Dermis microvascular lymphatic vessel endothelial cell (primary cell): ENCODE data around the gene FAM181A. TPM values are rescaled to one million over a fixed set of nuclear protein-coding genes. Genes with fewer than 3 reads are reported as not detected.

Source experiments
- DNase-seq, 2 donors: peaks; one replicate each; pipeline versions ENCODE4 v3.0.0 to v3.0.0-alpha.2; 2010; ENCODE audit warnings: low read depth in 2 of 2
- total RNA-seq: library from RNA; depleted of rRNA; stranded (reverse); fragments of >200 nt; gene quantifications from 2 replicates; pipeline ENCODE4 v1.2.1, GENCODE V29; 2014

The FAM181A gene
- total RNA-seq, 1 donor from 2014 or later: not detected

- no peak for DNase-seq
Measured at GRCh38 chr14:93978735-93979134, 51.6 kb downstream of the FAM181A start.

Other genes with a start within 250 kb of the FAM181A start
- not detected in 2 replicates for gene PRIMA1, start 138.9 kb upstream of the FAM181A start, total RNA-seq
- gene ASB2, start 49.2 kb downstream of the FAM181A start, total RNA-seq: not detected in 2 replicates
- not detected in 2 replicates for gene CCDC197, start 70.0 kb downstream of the FAM181A start, total RNA-seq
- 0.64 and 0.89 TPM in 2 replicates for gene OTUB2, start 99.0 kb downstream of the FAM181A start, total RNA-seq
- 63.3 and 90.8 TPM in 2 replicates for gene DDX24, start 153.9 kb downstream of the FAM181A start, total RNA-seq
- gene IFI27L1, start 154.0 kb downstream of the FAM181A start, total RNA-seq: 7.2 and 13.0 TPM in 2 replicates
- gene IFI27, start 183.4 kb downstream of the FAM181A start, total RNA-seq: 54.5 and 62.0 TPM in 2 replicates
- 5.2 and 8.9 TPM in 2 replicates for gene IFI27L2, start 202.3 kb downstream of the FAM181A start, total RNA-seq
- not detected in 2 replicates for gene PPP4R4, start 247.0 kb downstream of the FAM181A start, total RNA-seq